Gastroesophageal sphincter (tissue), 4 donors: ENCODE measurements around the gene DNTT. TPM values are rescaled to one million over a fixed set of nuclear protein-coding genes. Genes with fewer than 3 reads are reported as not detected.

Experiments
- ATAC-seq: fragments of 150-250 bp; one replicate; pipeline ENCODE4 v1.9.1; 2016; ENCODE audit warnings: mild to moderate bottlenecking, moderate library complexity
- H3K27ac ChIP-seq, 4 donors: fragments of 200-600 bp; sonication (generic) in 3 of 4; 1 replicate in 3 of 4; 2 replicates in 1 of 4; pipeline ENCODE4 v1.5.1; 2016 to 2019
- H3K27me3 ChIP-seq: fragments of 200-600 bp; sonication (generic); one replicate; pipeline ENCODE4 v1.5.1; 2019
- H3K36me3 ChIP-seq, 2 donors: fragments of 200-600 bp; sonication (generic); one replicate each; pipeline ENCODE4 v1.5.1; 2019; ENCODE audit warnings: control low read depth in 1 of 2
- H3K4me1 ChIP-seq, 3 donors: fragments of 200-600 bp; sonication (generic); 1 replicate in 2 of 3; 2 replicates in 1 of 3; pipeline ENCODE4 v1.5.1; 2016 to 2019; ENCODE audit warnings: control low read depth in 2 of 3
- H3K4me3 ChIP-seq, 2 donors: fragments of 200-600 bp; sonication (generic); one replicate each; pipeline ENCODE4 v1.5.1; 2019; ENCODE audit warnings: mild to moderate bottlenecking in 1 of 2, moderate library complexity in 1 of 2
- H3K9me3 ChIP-seq, 3 donors: fragments of 200-600 bp; sonication (generic); one replicate each; pipeline ENCODE4 v1.5.1; 2017 to 2019; ENCODE audit warnings: control low read depth in 2 of 3
- CTCF ChIP-seq, 4 experiments: fragments of 200-600 bp in 2 of 4; fragments of 450-650 bp in 2 of 4; sonication (generic) in 1 of 4; IDR thresholded peaks; one replicate each; pipeline ENCODE4 v1.5.1; 2017 to 2019; ENCODE audit warnings: antibody characterized with exemption in 4 of 4, mild to moderate bottlenecking in 2 of 4, moderate library complexity in 2 of 4
- EP300 ChIP-seq: sonication (generic); formaldehyde crosslinking; IDR thresholded peaks from one replicate; pipeline ENCODE4 v1.6.1; 2017; ENCODE audit warnings: antibody characterized with exemption, mild to moderate bottlenecking
- POLR2A ChIP-seq, 2 donors: fragments of 450-650 bp; IDR thresholded peaks; one replicate each; pipeline ENCODE4 v1.6.1; 2017; ENCODE audit warnings: antibody characterized with exemption in 2 of 2, mild to moderate bottlenecking in 2 of 2, moderate library complexity in 1 of 2
- POLR2AphosphoS5 ChIP-seq: sonication (generic); formaldehyde crosslinking; IDR thresholded peaks from one replicate; pipeline ENCODE4 v1.6.1; 2017; ENCODE audit warnings: antibody characterized with exemption
- WGBS, 2 donors: methylation state at CpG; one replicate each; pipeline ENCODE4 v1.1.5; 2018; ENCODE audit warnings: low coverage in 1 of 2; 5-methylcytosine and 5-hydroxymethylcytosine counted together
- total RNA-seq, 4 donors: library from RNA; depleted of rRNA; stranded (reverse); fragments of >200 nt; gene quantifications; one replicate each; pipeline ENCODE4 v1.1.0, GENCODE V29; 2016

DNTT gene
- total RNA-seq, 4 donors from 2014 or later, result not detected

GRCh38 chr10:96334616-96335526, 30.6 kb downstream of the DNTT start:
- Histone ChIP-seq H3K27me3 (peaks cover 29% of the 10 kb centered on the region), H3K4me1 (no peaks in the 10 kb centered on the region), H3K4me3 (no peak overlapping the region), H3K36me3 (no peaks in the 10 kb centered on the region), H3K27ac (no peak overlapping the region), H3K9me3 (no peaks in the 10 kb centered on the region)
- TF ChIP-seq POLR2AphosphoS5 (no peak), POLR2A (IDR thresholded peaks at IDR 0.05) (no peak), CTCF (IDR thresholded peaks at IDR 0.05) (peak; percentile 30 to 69 (median 50)), EP300 (no peak)
- ATAC-seq, result peak; percentile 55
- WGBS, 2 donors, result 31 to 50% methylated on average over 4 to 5 of the region's 5 CpGs

GRCh38 chr10:96337106-96337505, 32.9 kb downstream of the DNTT start:
- WGBS, 2 donors, result 86 to 100% methylated on average over 1 to 2 of the region's 2 CpGs
- no peaks in the 10 kb centered on the region for H3K36me3 ChIP-seq

GRCh38 chr10:96338279-96338925, 34.2 kb downstream of the DNTT start:
- H3K4me3 ChIP-seq, result no peak overlapping the region
- WGBS, 2 donors, result 32 to 50% methylated on average over 2 to 5 of the region's 5 CpGs
- H3K27ac ChIP-seq, result no peak overlapping the region
- ATAC-seq, result no peak
- H3K36me3 ChIP-seq, result no peaks in the 10 kb centered on the region
- H3K4me1 ChIP-seq, result no peaks in the 10 kb centered on the region
- TF ChIP-seq CTCF (IDR thresholded peaks at IDR 0.05) (no peak), POLR2A (IDR thresholded peaks at IDR 0.05) (no peak), EP300 (no peak), POLR2AphosphoS5 (no peak)
- no peaks in the 10 kb centered on the region for H3K9me3 ChIP-seq
- H3K27me3 ChIP-seq, result peaks cover 5% of the 10 kb centered on the region

More at GRCh38 chr10:96337106-96337505, 32.9 kb downstream of the DNTT start:
- TF ChIP-seq POLR2AphosphoS5 (no peak), POLR2A (IDR thresholded peaks at IDR 0.05) (no peak), EP300 (no peak), CTCF (IDR thresholded peaks at IDR 0.05) (no peak)
- H3K9me3 ChIP-seq, result no peaks in the 10 kb centered on the region
- ATAC-seq, result no peak
- H3K27me3 ChIP-seq, result peaks cover 10% of the 10 kb centered on the region
- no peaks in the 10 kb centered on the region for H3K4me1 ChIP-seq
- no peak overlapping the region for H3K27ac ChIP-seq
- no peak overlapping the region for H3K4me3 ChIP-seq

GRCh38 chr10:96339383-96339782, 35.1 kb downstream of the DNTT start:
- Histone ChIP-seq H3K27ac (no peak overlapping the region), H3K36me3 (no peaks in the 10 kb centered on the region), H3K27me3 (peaks cover 11% of the 10 kb centered on the region), H3K4me3 (no peak overlapping the region), H3K9me3 (no peaks in the 10 kb centered on the region), H3K4me1 (no peaks in the 10 kb centered on the region)
- WGBS, 2 donors, result 91 to 100% methylated on average over 1 to 4 of the region's 4 CpGs
- TF ChIP-seq CTCF (IDR thresholded peaks at IDR 0.05) (no peak), EP300 (no peak), POLR2AphosphoS5 (no peak)
- no peak for ATAC-seq
